ENCODE data around the gene MON2.

Gene MON2

GRCh38 chr12:62599854-62600437 is 133.3 kb downstream of the MON2 start:
- no peak overlapping the region for H3K4me3 ChIP-seq (ENCODE audit: low read depth, low read length)
- DNase-seq (ENCODE audit: low read depth), result no peak
- TF ChIP-seq, protein P1, sequence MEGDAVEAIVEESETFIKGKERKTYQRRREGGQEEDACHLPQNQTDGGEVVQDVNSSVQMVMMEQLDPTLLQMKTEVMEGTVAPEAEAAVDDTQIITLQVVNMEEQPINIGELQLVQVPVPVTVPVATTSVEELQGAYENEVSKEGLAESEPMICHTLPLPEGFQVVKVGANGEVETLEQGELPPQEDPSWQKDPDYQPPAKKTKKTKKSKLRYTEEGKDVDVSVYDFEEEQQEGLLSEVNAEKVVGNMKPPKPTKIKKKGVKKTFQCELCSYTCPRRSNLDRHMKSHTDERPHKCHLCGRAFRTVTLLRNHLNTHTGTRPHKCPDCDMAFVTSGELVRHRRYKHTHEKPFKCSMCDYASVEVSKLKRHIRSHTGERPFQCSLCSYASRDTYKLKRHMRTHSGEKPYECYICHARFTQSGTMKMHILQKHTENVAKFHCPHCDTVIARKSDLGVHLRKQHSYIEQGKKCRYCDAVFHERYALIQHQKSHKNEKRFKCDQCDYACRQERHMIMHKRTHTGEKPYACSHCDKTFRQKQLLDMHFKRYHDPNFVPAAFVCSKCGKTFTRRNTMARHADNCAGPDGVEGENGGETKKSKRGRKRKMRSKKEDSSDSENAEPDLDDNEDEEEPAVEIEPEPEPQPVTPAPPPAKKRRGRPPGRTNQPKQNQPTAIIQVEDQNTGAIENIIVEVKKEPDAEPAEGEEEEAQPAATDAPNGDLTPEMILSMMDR (IDR thresholded peaks at IDR 0.05; ENCODE audit: control insufficient read depth, extremely low read depth, insufficient read depth), result 0 out of 2 replicates have a peak, but pooled peaks have one; percentile 1

GRCh38 chr12:62601765-62602164 is 135.1 kb downstream of the MON2 start:
- H3K4me3 ChIP-seq (ENCODE audit: low read depth, low read length), result peak overlapping the region; percentile 71
- DNase-seq (ENCODE audit: low read depth), result no peak
- TF ChIP-seq, protein P1 (IDR thresholded peaks at IDR 0.05; ENCODE audit: control insufficient read depth, extremely low read depth, insufficient read depth), result no peak

DNA sequence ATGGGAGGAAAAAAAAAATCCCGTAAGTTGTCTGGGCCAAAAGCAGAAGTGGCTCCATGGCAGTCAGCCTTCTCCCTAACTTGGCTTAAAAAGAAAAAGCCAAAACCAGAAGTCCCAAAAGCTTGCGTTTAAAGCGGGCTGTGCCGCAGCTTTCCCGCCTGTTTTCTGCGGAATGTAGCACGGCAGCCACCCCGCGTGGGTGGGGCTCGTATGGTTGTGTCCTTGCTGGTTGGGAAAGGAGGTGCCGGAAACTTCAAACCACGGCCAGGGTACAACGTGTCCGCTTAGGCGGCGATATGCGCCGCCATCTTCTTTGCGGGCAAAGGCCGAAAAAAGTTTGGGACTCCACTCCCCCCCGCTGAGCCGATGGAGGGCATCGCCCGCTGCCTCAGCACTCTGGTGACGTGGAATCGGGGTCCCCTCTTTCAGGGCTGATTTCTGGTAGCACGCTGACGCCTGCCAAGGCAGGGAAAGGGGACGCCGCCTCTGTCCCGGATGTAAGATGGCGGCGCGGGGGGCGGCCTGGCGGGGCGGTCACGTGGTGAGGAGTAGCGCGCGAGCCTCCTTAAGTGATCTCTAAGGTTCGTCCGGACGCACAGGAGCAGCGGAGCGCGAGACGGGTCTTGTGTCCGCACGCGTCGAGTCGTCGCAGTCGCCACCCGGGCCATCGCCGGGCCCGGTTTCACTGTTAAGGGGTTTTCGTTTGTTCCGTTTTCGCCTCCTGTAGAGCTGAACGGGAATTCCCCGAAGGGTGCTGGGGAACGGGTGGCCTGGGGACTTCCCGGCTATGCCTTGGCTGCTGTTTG is 135.8 kb downstream of the MON2 start:
- H3K4me3 ChIP-seq (ENCODE audit: low read depth, low read length), result peak overlapping the region; percentile 71
- TF ChIP-seq, protein P1 (IDR thresholded peaks at IDR 0.05; ENCODE audit: control insufficient read depth, extremely low read depth, insufficient read depth), result no peak
- DNase-seq (ENCODE audit: low read depth), result peak; percentile 70

GRCh38 chr12:62603061-62603810 is 136.6 kb downstream of the MON2 start:
- TF ChIP-seq, protein P1 (IDR thresholded peaks at IDR 0.05; ENCODE audit: control insufficient read depth, extremely low read depth, insufficient read depth), result peak; percentile 64
- peak; percentile 61 for DNase-seq (ENCODE audit: low read depth)
- H3K4me3 ChIP-seq (ENCODE audit: low read depth, low read length), result peak overlapping the region; percentile 71

DNA sequence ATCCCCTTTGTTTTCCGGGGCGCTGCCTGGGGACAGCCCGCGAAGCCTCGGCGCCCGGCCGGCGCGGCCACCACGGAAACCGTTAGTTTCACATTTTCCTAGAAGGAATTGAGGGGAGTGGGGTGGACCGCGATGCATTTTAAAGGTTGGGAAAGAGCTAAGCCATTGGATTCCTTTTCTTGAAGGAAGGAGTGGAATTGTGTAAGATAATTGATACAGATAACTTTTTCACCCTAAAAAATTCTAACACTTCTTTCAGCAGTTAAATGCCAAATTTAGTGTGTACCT is 137.1 kb downstream of the MON2 start:
- H3K4me3 ChIP-seq (ENCODE audit: low read depth, low read length), result peak overlapping the region; percentile 71
- DNase-seq (ENCODE audit: low read depth), result no peak
- TF ChIP-seq, protein P1 (IDR thresholded peaks at IDR 0.05; ENCODE audit: control insufficient read depth, extremely low read depth, insufficient read depth), result no peak

DNA sequence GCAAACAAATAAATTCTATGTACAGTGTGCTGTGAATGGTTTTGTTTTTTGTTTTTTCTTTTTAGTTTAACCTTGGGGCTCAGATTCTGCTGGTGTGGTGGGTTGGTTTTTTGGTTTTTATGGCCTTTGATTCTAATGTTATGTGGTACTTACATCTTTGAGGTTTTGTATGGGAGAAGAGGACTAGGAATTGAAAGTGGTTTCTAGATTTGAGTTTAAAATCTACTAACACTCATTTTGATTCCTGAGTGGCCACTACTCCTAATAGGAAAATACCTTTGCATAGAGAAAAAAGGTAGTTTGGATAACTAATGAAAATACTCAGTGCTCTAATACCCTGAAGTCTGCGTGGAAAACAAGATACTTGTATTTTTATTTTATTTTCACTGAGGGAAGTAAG is 137.7 kb downstream of the MON2 start:
- no peak for DNase-seq (ENCODE audit: low read depth)
- TF ChIP-seq, protein P1 (IDR thresholded peaks at IDR 0.05; ENCODE audit: control insufficient read depth, extremely low read depth, insufficient read depth), result no peak
- no peak overlapping the region for H3K4me3 ChIP-seq (ENCODE audit: low read depth, low read length)
